Measurements from ENCODE around the gene GPR68.

Gene GPR68

GRCh38 chr14:91241863-91242262, 2.6 kb downstream of the GPR68 start (continued):
- no peak for TF ChIP-seq PATZ1 (tag by site-specific recombination; IDR thresholded peaks at IDR 0.05)
- no peak for TF ChIP-seq ZNF701 (tag by site-specific recombination; IDR thresholded peaks at IDR 0.05)
- no peak for TF ChIP-seq INSM2 (tag by site-specific recombination; IDR thresholded peaks at IDR 0.05)
- TF ChIP-seq ZNF19 (tag by site-specific recombination; IDR thresholded peaks at IDR 0.05; ENCODE audit: low read depth), result no peak

- no peaks in the 10 kb centered on the region for H3K4me1 ChIP-seq (ENCODE audit: control insufficient read depth, insufficient read depth, low read length)
- H3K27ac ChIP-seq (ENCODE audit: extremely low read depth, low read depth, low read length), result no peak overlapping the region
- H3K36me3 ChIP-seq (ENCODE audit: control insufficient read depth in 2 of 2, insufficient read depth in 1 of 2, low read length in 2 of 2), result no peaks in the 10 kb centered on the region
- H3K4me3 ChIP-seq (ENCODE audit: low read depth, low read length), result no peak overlapping the region
- H3K9me3 ChIP-seq (ENCODE audit: control insufficient read depth, insufficient read depth, low read depth, low read length), result no peaks in the 10 kb centered on the region
- CTCF ChIA-PET, result no interaction called here
- POLR2A ChIA-PET, result no interaction called here
- TF ChIP-seq ZBTB10 (tag by site-specific recombination; IDR thresholded peaks at IDR 0.05) (no peak), BCL11B (tag by site-specific recombination; IDR thresholded peaks at IDR 0.05; ENCODE audit: low read depth) (no peak), TCF7L2 (IDR thresholded peaks at IDR 0.05; ENCODE audit: borderline replicate concordance, low read depth, low read length) (no peak), ZNF670 (tag by site-specific recombination; IDR thresholded peaks at IDR 0.05; ENCODE audit: low read depth) (no peak), ZNF398 (tag by site-specific recombination; IDR thresholded peaks at IDR 0.05) (no peak), ZNF311 (tag by site-specific recombination; IDR thresholded peaks at IDR 0.05; ENCODE audit: borderline replicate concordance) (no peak), ZNF645 (tag by site-specific recombination; IDR thresholded peaks at IDR 0.05) (no peak), ZBTB11 (tag by site-specific recombination; conservative IDR thresholded peaks at IDR 0.05; ENCODE audit: low read depth) (no peak), ZBTB48 (tag by site-specific recombination; IDR thresholded peaks at IDR 0.05) (no peak), ZNF571 (tag by site-specific recombination; IDR thresholded peaks at IDR 0.05) (no peak), ZNF121 (tag by site-specific recombination; IDR thresholded peaks at IDR 0.05) (no peak), ZBTB26 (tag by site-specific recombination; optimal IDR thresholded peaks at IDR 0.05) (no peak), ZNF433 (tag by site-specific recombination; IDR thresholded peaks at IDR 0.05; ENCODE audit: low read depth) (no peak), ZNF211 (tag by site-specific recombination; IDR thresholded peaks at IDR 0.05; ENCODE audit: low read depth) (no peak)
Measured at GRCh38 chr14:91238661-91239060, 5.8 kb downstream of the GPR68 start.
